GM19467 (cell line): Measurements from ENCODE around the gene JPH2.
"Not testable (repeated sequence)": the region's sequence is repeated elsewhere in the genome, so short reads cannot be mapped to it uniquely, and the experiment has no call there.

Experiments used
- ATAC-seq: cut with Tn5 transposase; IDR thresholded peaks from one replicate; pipeline ENCODE4 v1.9.1; 2021; ENCODE audit warnings: mild to moderate bottlenecking, moderate library complexity; ENCODE audit not compliant: unreplicated experiment

The JPH2 gene

GRCh38 chr20:44187054-44187771 is at the start of gene JPH2:
Gene JPH2, minus strand, starts transcription at chr20:44187188. Its CDS starts 483 bp downstream, at chr20:44186705.
- no peak for ATAC-seq

- no peak for ATAC-seq
These were observed 48.7 kb upstream of the JPH2 start for GRCh38 chr20:44235702-44236101.

- ATAC-seq = no peak
These were observed 47.8 kb upstream of the JPH2 start for GRCh38 chr20:44234566-44235317.

DNA sequence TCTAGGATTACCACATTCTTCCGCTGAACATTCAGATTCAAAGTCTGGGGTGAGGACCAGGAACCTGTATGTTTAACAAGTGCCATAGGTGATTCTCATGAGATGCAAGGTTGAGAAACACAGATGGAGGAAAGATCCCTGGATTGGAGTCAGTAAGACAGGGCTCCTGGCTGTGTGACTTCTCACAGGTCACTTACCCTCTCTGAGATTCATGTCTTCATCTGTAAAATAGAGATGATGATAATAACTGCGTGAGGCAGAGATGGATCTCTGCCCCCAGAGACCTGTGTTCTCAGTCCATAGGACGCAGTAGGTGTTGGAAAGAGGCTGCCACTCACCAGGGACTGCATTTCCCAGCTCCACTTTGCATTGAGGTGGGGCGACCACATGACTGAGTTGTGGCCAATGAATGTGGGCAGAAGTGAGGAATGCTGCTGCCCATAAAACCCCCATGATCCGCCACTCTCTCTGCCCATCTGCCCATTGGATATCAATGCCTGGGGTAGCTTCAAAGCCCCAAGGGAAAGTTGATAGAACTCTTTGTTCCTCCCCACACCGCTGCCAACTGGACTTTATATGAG is 46.5 kb upstream of the JPH2 start:
- ATAC-seq = no peak

DNA sequence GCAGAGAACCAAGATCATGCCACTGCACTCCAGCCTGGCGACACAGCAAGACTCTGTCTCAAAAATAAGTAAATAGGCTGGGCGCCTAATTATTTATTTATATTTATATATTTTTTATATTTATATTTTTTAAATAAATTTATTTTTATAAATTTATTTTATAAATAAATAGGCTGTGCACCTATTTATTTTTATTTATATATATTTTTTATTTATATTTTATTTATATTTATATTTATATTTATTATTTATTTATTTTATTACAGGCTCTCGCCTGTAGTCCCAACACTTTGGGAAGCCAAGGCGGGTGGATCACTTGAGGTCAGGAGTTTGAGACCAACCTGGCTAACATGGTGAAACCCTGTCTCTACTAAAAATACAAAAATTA is 45.5 kb upstream of the JPH2 start:
- ATAC-seq = not testable (repeated sequence)

- ATAC-seq = no peak
These were observed 44.9 kb upstream of the JPH2 start for GRCh38 chr20:44231713-44232468.

- no peak for ATAC-seq
These were observed 44.2 kb upstream of the JPH2 start for GRCh38 chr20:44231193-44231592.

DNA sequence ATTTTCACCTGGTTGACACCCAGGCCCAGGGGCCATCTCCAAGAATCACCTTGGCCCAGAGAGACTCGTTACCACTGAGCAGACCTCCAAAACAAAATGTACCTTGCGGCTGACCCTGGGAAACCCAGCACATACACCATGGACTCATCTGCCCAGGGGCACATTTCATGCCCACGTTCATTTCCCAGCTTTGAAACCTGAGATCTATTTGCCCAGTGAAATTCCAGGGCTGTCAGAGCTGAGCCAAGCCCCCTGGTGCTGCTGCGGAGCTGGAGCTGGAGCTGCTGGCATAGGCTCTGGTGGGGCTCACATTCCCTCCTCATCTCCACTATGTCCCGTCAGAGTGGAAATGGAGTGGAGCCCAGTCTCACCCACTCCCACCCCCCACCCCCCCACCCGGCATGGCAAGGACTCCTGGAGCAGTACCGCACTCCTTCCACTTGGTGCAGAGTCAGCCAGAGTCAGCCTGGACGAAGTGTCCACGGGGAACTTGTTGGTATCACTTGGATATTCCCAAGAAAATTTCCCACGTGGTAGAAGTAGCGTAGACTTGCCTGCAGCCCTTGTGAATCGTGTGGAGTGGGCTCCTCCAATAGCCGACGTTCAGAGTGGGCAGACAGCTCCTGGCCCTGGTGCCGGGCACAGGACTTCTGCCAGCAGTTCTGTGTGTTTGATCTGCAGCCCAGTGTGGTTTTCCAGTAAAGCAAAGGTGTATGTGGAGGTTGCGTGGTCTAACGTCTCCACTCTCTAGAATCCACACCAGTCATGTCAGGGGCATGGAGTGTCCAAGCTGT is 41.7 kb upstream of the JPH2 start:
- ATAC-seq = no peak

- ATAC-seq = no peak
These were observed 37.6 kb upstream of the JPH2 start for GRCh38 chr20:44224637-44225036.

DNA sequence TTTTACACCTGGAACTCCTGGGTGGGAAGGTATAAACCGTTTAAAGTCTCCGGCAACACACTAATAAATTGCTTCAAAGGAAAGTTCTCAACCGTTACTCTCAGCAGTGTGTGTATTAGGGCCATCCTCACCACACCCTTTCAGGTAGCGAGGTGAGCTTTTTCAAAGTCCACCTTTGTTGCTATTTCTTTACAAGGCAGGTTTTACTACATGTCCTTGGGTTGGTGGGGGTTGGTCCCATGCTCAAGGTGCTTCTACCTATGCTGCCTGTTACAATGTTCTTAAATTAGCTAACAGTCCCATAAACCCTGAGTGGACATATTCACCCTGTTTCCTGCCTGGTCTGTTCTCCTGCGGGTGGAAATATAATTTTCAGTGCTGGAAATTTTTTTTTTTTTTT is 36.7 kb upstream of the JPH2 start:
- no peak for ATAC-seq

GRCh38 chr20:44222633-44223368 is 35.8 kb upstream of the JPH2 start:
- ATAC-seq = no peak

DNA sequence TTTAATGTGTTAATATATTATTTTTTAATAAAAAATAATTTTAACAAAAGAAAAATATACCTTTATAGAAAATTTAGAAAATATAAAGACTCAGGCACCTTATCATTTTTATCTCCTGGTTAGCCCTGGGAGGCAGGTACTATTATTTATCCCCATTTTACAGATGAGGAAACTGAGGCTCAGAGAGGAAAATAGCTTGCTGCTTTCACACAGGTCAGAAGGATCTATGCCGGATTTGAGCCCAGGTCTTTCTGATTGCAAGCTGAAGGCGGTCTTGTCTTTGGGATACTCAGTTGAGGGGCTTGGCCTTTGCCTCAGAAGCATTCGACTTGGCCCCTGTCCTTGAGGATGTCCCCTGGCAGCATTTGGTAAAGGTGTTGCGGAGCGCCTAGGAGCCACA is 35.0 kb upstream of the JPH2 start:
- ATAC-seq = no peak

- ATAC-seq = no peak
These were observed 34.5 kb upstream of the JPH2 start for GRCh38 chr20:44221368-44221954.

GRCh38 chr20:44219791-44220190 is 32.8 kb upstream of the JPH2 start:
- ATAC-seq = no peak

DNA sequence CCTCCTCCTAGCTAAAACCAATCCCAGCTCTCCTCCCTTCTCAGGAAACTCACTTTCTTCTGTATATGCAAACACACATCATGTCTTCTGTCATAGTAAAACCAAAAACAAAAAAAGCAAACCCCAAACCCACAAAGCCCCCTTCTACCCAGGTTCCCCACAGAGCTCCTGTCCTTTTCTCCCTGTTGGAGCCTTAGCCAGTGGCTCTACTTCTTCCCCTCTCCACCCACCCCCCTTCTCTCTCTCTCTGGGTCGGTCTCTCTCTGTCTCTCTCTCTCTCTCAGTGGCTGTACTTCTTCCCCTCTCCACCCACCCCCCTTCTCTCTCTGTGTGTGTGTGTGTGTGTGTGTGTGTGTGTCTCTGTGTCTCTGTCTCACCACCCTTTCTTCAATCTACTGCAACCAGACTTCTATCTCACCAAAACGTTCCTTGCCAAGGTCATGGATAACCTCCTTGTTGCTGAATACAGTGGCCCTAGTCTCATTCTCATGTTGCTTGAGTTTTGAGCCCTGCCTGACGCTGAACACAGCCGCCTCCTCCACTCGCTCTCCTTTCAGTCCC is 32.3 kb upstream of the JPH2 start:
- no peak for ATAC-seq

DNA sequence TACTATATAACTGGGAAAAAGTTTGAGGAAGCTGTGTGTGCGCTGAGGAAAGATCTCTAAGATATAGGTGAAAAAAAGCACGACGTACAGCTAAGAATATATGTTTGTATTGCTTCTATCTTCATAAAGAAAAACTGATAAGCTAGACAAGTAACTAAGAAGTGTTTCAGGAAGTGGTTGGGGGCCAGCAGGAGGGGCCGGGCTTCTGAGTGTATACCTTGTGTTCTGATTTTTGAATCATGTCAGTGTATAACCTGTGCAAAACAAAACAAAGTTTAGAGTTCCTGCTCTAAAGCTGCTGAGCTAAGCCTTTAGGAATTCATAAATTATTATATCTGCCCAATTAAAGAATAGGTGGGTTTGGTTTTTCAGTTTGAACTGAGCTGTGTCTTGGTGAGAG is 31.5 kb upstream of the JPH2 start:
- no peak for ATAC-seq

DNA sequence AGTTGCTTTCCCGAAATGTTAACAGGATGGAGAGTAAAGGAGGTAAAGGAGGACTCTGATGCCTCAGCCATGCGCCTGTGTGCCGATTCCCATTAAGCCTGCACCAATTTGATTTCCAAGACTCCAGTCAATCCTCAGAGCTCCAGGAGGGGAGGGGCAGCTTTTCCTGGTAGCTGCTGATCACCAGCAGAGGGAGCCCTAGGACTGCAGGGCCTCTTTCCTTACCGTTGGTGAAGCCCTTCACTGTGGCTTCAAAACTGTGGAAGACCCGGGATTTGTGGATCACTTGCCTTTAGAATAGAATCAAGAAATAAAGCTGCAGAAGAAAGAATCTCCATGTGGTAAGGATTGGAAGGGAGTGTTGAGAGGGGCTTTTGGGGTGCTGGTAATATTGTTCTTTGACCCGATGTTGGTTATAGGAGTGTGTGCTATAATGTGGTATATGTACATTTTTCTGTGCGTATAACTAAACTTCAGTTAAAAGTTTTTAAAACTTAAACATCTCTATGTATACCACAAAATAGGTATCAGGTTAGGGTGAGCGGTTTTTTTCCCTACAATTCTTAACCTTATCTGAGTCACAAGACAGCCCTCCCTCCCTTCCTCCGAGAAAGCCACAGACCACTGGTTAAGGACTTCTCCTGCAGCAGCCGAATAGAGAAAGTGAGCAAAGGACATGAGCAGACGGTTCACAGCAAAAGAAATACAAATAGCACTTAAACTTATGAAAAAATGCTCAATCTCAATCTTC is 30.5 kb upstream of the JPH2 start:
- ATAC-seq = no peak

- ATAC-seq = no peak
These were observed 28.1 kb upstream of the JPH2 start for GRCh38 chr20:44215125-44215524.

DNA sequence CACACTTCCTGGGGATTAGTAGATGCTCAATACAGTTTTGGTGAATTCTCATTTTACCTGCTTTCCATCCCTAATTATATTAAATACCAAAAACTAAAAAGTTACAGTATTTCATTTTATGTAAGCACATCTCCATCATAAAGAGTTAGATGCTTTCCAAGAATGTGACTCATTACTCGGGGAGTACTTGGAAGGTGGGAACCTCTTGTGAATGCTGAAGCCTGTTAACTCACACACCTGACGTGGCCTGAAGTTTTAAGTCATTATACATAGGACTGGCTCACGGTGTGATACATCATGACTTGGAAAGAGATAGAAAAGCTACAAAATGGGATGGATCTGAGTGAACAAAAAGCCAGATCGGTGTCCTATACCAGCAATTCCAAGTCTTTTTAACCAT is 25.8 kb upstream of the JPH2 start:
- ATAC-seq = no peak
